ENCODE data around the gene SLC16A5.

SLC16A5 gene

GRCh38 chr17:75047398-75048098 is 40.2 kb upstream of the SLC16A5 start:
- TF ChIP-seq REST (IDR thresholded peaks at IDR 0.05; ENCODE audit: insufficient read depth in 1 of 2, low read depth in 2 of 2, low read length in 2 of 2), result no peak
- TF ChIP-seq TAF1 (IDR thresholded peaks at IDR 0.05; ENCODE audit: borderline replicate concordance, insufficient read depth, low read length), result no peak
- TF ChIP-seq SIN3A (IDR thresholded peaks at IDR 0.05; ENCODE audit: borderline replicate concordance, insufficient read depth, low read length), result no peak
- TF ChIP-seq POLR2AphosphoS5 (IDR thresholded peaks at IDR 0.05; ENCODE audit: low read depth, low read length), result no peak
- TF ChIP-seq FOXP2 (optimal IDR thresholded peaks at IDR 0.05; ENCODE audit: borderline replicate concordance, extremely low read depth, extremely low read length, insufficient read depth), result no peak

GRCh38 chr17:75048249-75048878 is 39.4 kb upstream of the SLC16A5 start:
- TF ChIP-seq TAF1 (IDR thresholded peaks at IDR 0.05; ENCODE audit: borderline replicate concordance, insufficient read depth, low read length) (no peak), POLR2AphosphoS5 (IDR thresholded peaks at IDR 0.05; ENCODE audit: low read depth, low read length) (no peak), REST (IDR thresholded peaks at IDR 0.05; ENCODE audit: insufficient read depth in 1 of 2, low read depth in 2 of 2, low read length in 2 of 2) (no peak), SIN3A (IDR thresholded peaks at IDR 0.05; ENCODE audit: borderline replicate concordance, insufficient read depth, low read length) (no peak), FOXP2 (optimal IDR thresholded peaks at IDR 0.05; ENCODE audit: borderline replicate concordance, extremely low read depth, extremely low read length, insufficient read depth) (no peak)

GRCh38 chr17:75049057-75049456 is 38.7 kb upstream of the SLC16A5 start:
- no peak for TF ChIP-seq FOXP2 (optimal IDR thresholded peaks at IDR 0.05; ENCODE audit: borderline replicate concordance, extremely low read depth, extremely low read length, insufficient read depth)
- TF ChIP-seq REST (IDR thresholded peaks at IDR 0.05; ENCODE audit: insufficient read depth in 1 of 2, low read depth in 2 of 2, low read length in 2 of 2), result no peak
- no peak for TF ChIP-seq POLR2AphosphoS5 (IDR thresholded peaks at IDR 0.05; ENCODE audit: low read depth, low read length)
- no peak for TF ChIP-seq SIN3A (IDR thresholded peaks at IDR 0.05; ENCODE audit: borderline replicate concordance, insufficient read depth, low read length)
- no peak for TF ChIP-seq TAF1 (IDR thresholded peaks at IDR 0.05; ENCODE audit: borderline replicate concordance, insufficient read depth, low read length)

GRCh38 chr17:75049706-75050105 is 38.0 kb upstream of the SLC16A5 start:
- TF ChIP-seq FOXP2 (optimal IDR thresholded peaks at IDR 0.05; ENCODE audit: borderline replicate concordance, extremely low read depth, extremely low read length, insufficient read depth) (no peak), POLR2AphosphoS5 (IDR thresholded peaks at IDR 0.05; ENCODE audit: low read depth, low read length) (no peak), TAF1 (IDR thresholded peaks at IDR 0.05; ENCODE audit: borderline replicate concordance, insufficient read depth, low read length) (no peak), REST (IDR thresholded peaks at IDR 0.05; ENCODE audit: insufficient read depth in 1 of 2, low read depth in 2 of 2, low read length in 2 of 2) (no peak), SIN3A (IDR thresholded peaks at IDR 0.05; ENCODE audit: borderline replicate concordance, insufficient read depth, low read length) (no peak)
